MM.1S (cell line): Measurements from ENCODE around the gene ADCY4.

ENCODE experiments used
- DNase-seq: peaks from one replicate; pipeline ENCODE4 v3.0.0-alpha.2; 2015
- H2AFZ ChIP-seq: fragments of 300-600 bp; sonication (generic); 2 replicates; pipeline ENCODE4 v1.6.0; 2016; ENCODE audit warnings: antibody characterized with exemption, low read length
- H3F3A ChIP-seq: fragments of 300-600 bp; sonication (generic); 2 replicates; pipeline ENCODE4 v1.6.1; 2016; ENCODE audit warnings: mild to moderate bottlenecking, antibody characterized with exemption, low read length, moderate library complexity, mixed read lengths; ENCODE audit not compliant: insufficient read depth
- H3K27ac ChIP-seq: fragments of 300-600 bp; sonication (generic); 2 replicates; pipeline ENCODE4 v1.5.1; 2016; ENCODE audit warnings: mild to moderate bottlenecking, low read length
- H3K27me3 ChIP-seq: fragments of 300-600 bp; sonication (generic); replicated peaks from 2 replicates; pipeline ENCODE4 v1.6.0; 2016; ENCODE audit warnings: low read length; ENCODE audit not compliant: insufficient read depth
- H3K36me3 ChIP-seq: fragments of 300-600 bp; sonication (generic); replicated peaks from 2 replicates; pipeline ENCODE4 v1.6.1; 2016; ENCODE audit warnings: mild to moderate bottlenecking, low read length, mixed read lengths; ENCODE audit not compliant: insufficient read depth
- H3K4me1 ChIP-seq: fragments of 300-600 bp; sonication (generic); 2 replicates; pipeline ENCODE4 v1.6.1; 2016; ENCODE audit warnings: low read length, mixed read lengths
- H3K4me2 ChIP-seq: fragments of 300-600 bp; sonication (generic); 2 replicates; pipeline ENCODE4 v1.6.0; 2016; ENCODE audit warnings: low read depth, low read length
- H3K4me3 ChIP-seq: fragments of 300-600 bp; sonication (generic); 2 replicates; pipeline ENCODE4 v1.5.1; 2016; ENCODE audit warnings: low read length, mixed read lengths
- H3K79me2 ChIP-seq: fragments of 300-600 bp; sonication (generic); 2 replicates; pipeline ENCODE4 v1.6.1; 2016; ENCODE audit warnings: mixed run types, low read length, mixed read lengths
- H3K9ac ChIP-seq: fragments of 300-600 bp; sonication (generic); 2 replicates; pipeline ENCODE4 v1.6.1; 2016; ENCODE audit warnings: low read length, mixed read lengths
- H3K9me2 ChIP-seq: fragments of 300-600 bp; sonication (generic); replicated peaks from 2 replicates; pipeline ENCODE4 v1.6.1; 2016; ENCODE audit warnings: mild to moderate bottlenecking, low read length, mixed read lengths; ENCODE audit not compliant: insufficient read depth
- H3K9me3 ChIP-seq: fragments of 300-600 bp; sonication (generic); replicated peaks from 2 replicates; pipeline ENCODE4 v1.6.1; 2016; ENCODE audit warnings: mild to moderate bottlenecking, low read length, mixed read lengths; ENCODE audit not compliant: insufficient read depth
- H4K20me1 ChIP-seq: fragments of 300-600 bp; sonication (generic); 2 replicates; pipeline ENCODE4 v1.6.1; 2016; ENCODE audit warnings: mild to moderate bottlenecking, low read length, moderate library complexity, mixed read lengths; ENCODE audit not compliant: insufficient read depth
- CTCF ChIP-seq: fragments of 300-600 bp; sonication (generic); IDR thresholded peaks from 2 replicates; pipeline ENCODE4 v1.5.1; 2016; ENCODE audit warnings: antibody characterized with exemption, low read length, mixed read lengths
- EZH2 ChIP-seq: fragments of 300-600 bp; sonication (generic); optimal IDR thresholded peaks from 2 replicates; pipeline ENCODE3; 2017; ENCODE audit warnings: low read depth, mild to moderate bottlenecking, antibody characterized with exemption, low read length, mixed read lengths
- EZH2phosphoT487 ChIP-seq: fragments of 300-600 bp; sonication (generic); IDR thresholded peaks from 2 replicates; pipeline ENCODE4 v1.6.1; 2018; ENCODE audit warnings: antibody characterized with exemption, low read length

ADCY4 gene

GRCh38 chr14:24347134-24347533 lies 12.3 kb upstream of the ADCY4 start:
- no peak overlapping the region for H3K9ac ChIP-seq
- H2AFZ ChIP-seq = no peak overlapping the region
- no peak overlapping the region for H3K27ac ChIP-seq
- DNase-seq = no peak
- no peaks in the 10 kb centered on the region for H3F3A ChIP-seq
- no peaks in the 10 kb centered on the region for H4K20me1 ChIP-seq
- no peaks in the 10 kb centered on the region for H3K27me3 ChIP-seq
- H3K4me2 ChIP-seq = no peak overlapping the region
- no peak overlapping the region for H3K4me3 ChIP-seq
- TF ChIP-seq EZH2phosphoT487 (no peak), CTCF (no peak), EZH2 (no peak)
- H3K79me2 ChIP-seq = no peaks in the 10 kb centered on the region
- no peaks in the 10 kb centered on the region for H3K9me2 ChIP-seq
- no peaks in the 10 kb centered on the region for H3K9me3 ChIP-seq
- H3K4me1 ChIP-seq = no peaks in the 10 kb centered on the region
- no peaks in the 10 kb centered on the region for H3K36me3 ChIP-seq

- no peaks in the 10 kb centered on the region for H3F3A ChIP-seq
- H3K4me1 ChIP-seq = no peaks in the 10 kb centered on the region
- no peaks in the 10 kb centered on the region for H3K79me2 ChIP-seq
- H3K9ac ChIP-seq = no peak overlapping the region
- H3K27me3 ChIP-seq = no peaks in the 10 kb centered on the region
- no peaks in the 10 kb centered on the region for H3K36me3 ChIP-seq
- no peaks in the 10 kb centered on the region for H4K20me1 ChIP-seq
- no peak overlapping the region for H3K27ac ChIP-seq
- H2AFZ ChIP-seq = no peak overlapping the region
- no peak for DNase-seq
- no peak overlapping the region for H3K4me3 ChIP-seq
- TF ChIP-seq EZH2phosphoT487 (no peak), EZH2 (no peak), CTCF (no peak)
- H3K4me2 ChIP-seq = no peak overlapping the region
- no peaks in the 10 kb centered on the region for H3K9me2 ChIP-seq
- no peaks in the 10 kb centered on the region for H3K9me3 ChIP-seq
These were observed 9.2 kb upstream of the ADCY4 start for GRCh38 chr14:24343795-24344660.

- no peaks in the 10 kb centered on the region for H4K20me1 ChIP-seq
- no peaks in the 10 kb centered on the region for H3K4me1 ChIP-seq
- H3K27ac ChIP-seq = no peak overlapping the region
- DNase-seq = no peak
- TF ChIP-seq CTCF = no peak
- TF ChIP-seq EZH2 = no peak
- TF ChIP-seq EZH2phosphoT487 = no peak
- no peaks in the 10 kb centered on the region for H3K79me2 ChIP-seq
- no peaks in the 10 kb centered on the region for H3K36me3 ChIP-seq
- H3K4me3 ChIP-seq = no peak overlapping the region
- no peaks in the 10 kb centered on the region for H3K27me3 ChIP-seq
- no peak overlapping the region for H2AFZ ChIP-seq
- H3K9me2 ChIP-seq = no peaks in the 10 kb centered on the region
- no peak overlapping the region for H3K4me2 ChIP-seq
- H3K9me3 ChIP-seq = no peaks in the 10 kb centered on the region
- H3K9ac ChIP-seq = no peak overlapping the region
- no peaks in the 10 kb centered on the region for H3F3A ChIP-seq
These were observed 8.0 kb upstream of the ADCY4 start for GRCh38 chr14:24342889-24343288.
